HepG2 (cell line): ENCODE results near the gene KIAA1958. TPM values are rescaled to one million over a fixed set of nuclear protein-coding genes. Genes with fewer than 3 reads are reported as not detected.

ENCODE experiments used
- ATAC-seq: fragments of 200-7000 bp; cut with Tn5 transposase; 3 replicates; pipeline ENCODE4 v1.9.1; 2020; ENCODE audit warnings: mild to moderate bottlenecking, moderate library complexity
- BruUV-seq: library from RNA; stranded (reverse); fragments of 400-500 nt; replicated peaks from 2 replicates; lab custom pipeline; 2021; lab: Mats Ljungman, UMichigan
- CTCF ChIA-PET: fragments of 300-600 bp; formaldehyde crosslinking; extraction: SDS; loops from one replicate; lab custom pipeline; 2021; ENCODE audit warnings: low total read pairs, inconsistent platforms, low intra/inter-chr PET ratio; lab: Yijun Ruan, JAX
- POLR2A ChIA-PET: fragments of 350-600 bp; sonication (Branson Sonifier 250); formaldehyde crosslinking; loops from one replicate; lab custom pipeline; 2020; ENCODE audit warnings: antibody characterized with exemption, inconsistent platforms; lab: Yijun Ruan, JAX
- DNase-seq: peaks from one replicate; pipeline ENCODE4 v3.0.0-alpha.2; 2015; ENCODE audit warnings: low spot score
- FAIRE-seq: peaks from 3 replicates; lab custom pipeline; 2011; peaks lifted over from hg19 to GRCh38; lab: Jason Lieb, UNC
- H2AFZ ChIP-seq: one replicate; pipeline ENCODE4 v1.6.1; 2011; ENCODE audit warnings: low read length, inconsistent platforms
- H3K27ac ChIP-seq: fragments of 300-600 bp; 3 replicates; pipeline ENCODE4 v1.8.0; 2011; ENCODE audit warnings: mixed run types, mild to moderate bottlenecking, mixed read lengths, low read length, inconsistent platforms; ENCODE audit not compliant: insufficient read depth; ENCODE audit errors: extremely low read length
- H3K27me3 ChIP-seq, 2 experiments: fragments of 200-600 bp in 1 of 2; 2 replicates in 1 of 2; 3 replicates in 1 of 2; pipeline versions ENCODE4 v1.6.0 to v1.8.0; 2011; ENCODE audit warnings: low read length in 2 of 2, mild to moderate bottlenecking in 2 of 2, moderate library complexity in 2 of 2, inconsistent platforms in 1 of 2; ENCODE audit not compliant: insufficient read depth in 2 of 2, control insufficient read depth in 1 of 2
- H3K36me3 ChIP-seq, 2 experiments: fragments of 200-600 bp in 1 of 2; replicated peaks in 1 of 2; 2 replicates in 1 of 2; 3 replicates in 1 of 2; pipeline versions ENCODE4 v1.5.1 to v1.8.0; 2011; ENCODE audit warnings: low read length in 2 of 2, inconsistent platforms in 1 of 2; ENCODE audit not compliant: insufficient read depth in 2 of 2, control insufficient read depth in 1 of 2
- H3K4me1 ChIP-seq: 2 replicates; pipeline ENCODE4 v1.5.1; 2012; ENCODE audit warnings: low read length, inconsistent platforms; ENCODE audit not compliant: insufficient read depth
- H3K4me2 ChIP-seq: 2 replicates; pipeline ENCODE4 v1.6.0; 2011; ENCODE audit warnings: low read depth, low read length, inconsistent platforms
- H3K4me3 ChIP-seq, 3 experiments: fragments of 200-600 bp in 1 of 3; sonication (generic), shearing (Covaris generic) in 1 of 3; replicated peaks in 1 of 3; 2 replicates each; pipeline ENCODE4 v1.5.1; 2011 to 2016; ENCODE audit warnings: low read length in 3 of 3, inconsistent platforms in 2 of 3, low read depth in 2 of 3, mild to moderate bottlenecking in 2 of 3, control low read depth in 1 of 3, mixed read lengths in 1 of 3; ENCODE audit not compliant: insufficient read depth in 1 of 3
- H3K79me2 ChIP-seq: one replicate; pipeline ENCODE4 v1.6.1; 2011; ENCODE audit warnings: low read length, inconsistent platforms; ENCODE audit not compliant: insufficient read depth
- H3K9ac ChIP-seq: 2 replicates; pipeline ENCODE4 v1.6.0; 2011; ENCODE audit warnings: mild to moderate bottlenecking, low read depth, low read length, inconsistent platforms; ENCODE audit not compliant: insufficient read depth
- H3K9me3 ChIP-seq: 2 replicates; pipeline ENCODE4 v1.5.1; 2012; ENCODE audit warnings: mild to moderate bottlenecking, low read length
- H4K20me1 ChIP-seq: 2 replicates; pipeline ENCODE4 v1.6.0; 2011; ENCODE audit warnings: inconsistent platforms, mild to moderate bottlenecking, low read length, moderate library complexity; ENCODE audit not compliant: insufficient read depth
- KMT2B ChIP-seq: IDR thresholded peaks from 2 replicates; pipeline ENCODE4 v1.6.1; 2016; ENCODE audit warnings: missing genetic modification reagents, missing compliant biosample characterization
- NBN ChIP-seq: fragments of 450-650 bp; conservative IDR thresholded peaks from 2 replicates; pipeline ENCODE4 v1.6.1; 2017
- NFKB2 ChIP-seq: sonication (generic); formaldehyde crosslinking; IDR thresholded peaks from 2 replicates; pipeline ENCODE4 v1.4.0; 2020; ENCODE audit warnings: missing genetic modification reagents, borderline replicate concordance
- PHF20 ChIP-seq: sonication (generic); formaldehyde crosslinking; IDR thresholded peaks from 2 replicates; pipeline ENCODE4 v1.5.0; 2020; ENCODE audit warnings: mild to moderate bottlenecking, missing genetic modification reagents
- RBAK ChIP-seq: sonication (generic); formaldehyde crosslinking; IDR thresholded peaks from 2 replicates; pipeline ENCODE4 v1.5.1; 2020; ENCODE audit warnings: mild to moderate bottlenecking, missing genetic modification reagents
- STAG1 ChIP-seq: sonication (generic); formaldehyde crosslinking; IDR thresholded peaks from 2 replicates; pipeline ENCODE4 v1.4.0; 2020; ENCODE audit warnings: missing genetic modification reagents
- ZFY ChIP-seq: sonication (generic); formaldehyde crosslinking; IDR thresholded peaks from 2 replicates; pipeline ENCODE4 v1.4.0; 2020; ENCODE audit warnings: missing genetic modification reagents
- ZNF124 ChIP-seq: sonication (generic); formaldehyde crosslinking; IDR thresholded peaks from 2 replicates; pipeline ENCODE4 v1.4.0; 2020; ENCODE audit warnings: missing genetic modification reagents
- ZNF432 ChIP-seq: sonication (generic); formaldehyde crosslinking; IDR thresholded peaks from 2 replicates; pipeline ENCODE4 v1.5.0; 2020; ENCODE audit warnings: missing genetic modification reagents, mild to moderate bottlenecking, borderline replicate concordance
- WGBS: methylation state at CpG from one replicate; pipeline ENCODE4 v1.1.6; 2017; ENCODE audit warnings: low lambda C conversion rate; 5-methylcytosine and 5-hydroxymethylcytosine counted together
- in situ Hi-C: cut with HindIII; loops from 2 replicates; pipeline ENCODE4 v1.10.0; 2017; ENCODE audit warnings: low pct_unique_long_range_greater_than_20kb; ENCODE audit not compliant: extremely low pct_ligation_motif_present
- intact Hi-C: fragments of 100-400 bp; cut with micrococcal nuclease; formaldehyde crosslinking; loops from one replicate; pipeline ENCODE4 v1.10.0; 2022; ENCODE audit not compliant: unreplicated experiment
- polyA plus RNA-seq, 8 experiments: library from polyadenylated mRNA; depleted of rRNA in 3 of 8; stranded (reverse) in 7 of 8; unstranded in 1 of 8; fragments of >200 nt; fragmentation: Illumina TruSeq in 4 of 8; extraction: Trizol in 4 of 8; gene quantifications; 2 replicates each; pipeline versions ENCODE4 v1.2.1 to v1.2.3, GENCODE V29; 2011 to 2016; ENCODE audit warnings: low read depth in 4 of 8, missing spikeins in 1 of 8, mixed read lengths in 1 of 8; ENCODE audit not compliant: insufficient read depth in 1 of 8
- total RNA-seq, 5 experiments: library from RNA; depleted of rRNA; stranded (reverse); fragments of >200 nt; fragmentation: Illumina TruSeq; extraction: Trizol; gene quantifications; 2 replicates each; pipeline ENCODE4 v1.2.3, GENCODE V29; 2016; ENCODE audit warnings: low read depth in 1 of 5
- TF ChIP-seq, protein P1 (sequence below): sonication (generic); formaldehyde crosslinking; IDR thresholded peaks from 2 replicates; pipeline ENCODE4 v1.4.0; 2020; ENCODE audit warnings: low read depth, mild to moderate bottlenecking, missing genetic modification reagents
- TF ChIP-seq, protein P2 (sequence below): sonication (generic); formaldehyde crosslinking; IDR thresholded peaks from 2 replicates; pipeline ENCODE4 v1.4.0; 2020; ENCODE audit warnings: missing genetic modification reagents, mild to moderate bottlenecking, borderline replicate concordance
- TF ChIP-seq, protein P3 (sequence below): sonication (generic); formaldehyde crosslinking; IDR thresholded peaks from 2 replicates; pipeline ENCODE4 v1.5.0; 2020; ENCODE audit warnings: missing genetic modification reagents, mild to moderate bottlenecking, borderline replicate concordance
- TF ChIP-seq, protein P4 (sequence below): sonication (generic); formaldehyde crosslinking; conservative IDR thresholded peaks from 2 replicates; pipeline ENCODE4 v1.8.0; 2022; ENCODE audit warnings: missing genetic modification reagents

The KIAA1958 gene
- total and polyA plus RNA-seq, 2 of the 13 experiments (the other 11 are each of a cell fraction or from before 2014, with no cell fraction given), result 8.5 to 10.3 TPM

DNA sequence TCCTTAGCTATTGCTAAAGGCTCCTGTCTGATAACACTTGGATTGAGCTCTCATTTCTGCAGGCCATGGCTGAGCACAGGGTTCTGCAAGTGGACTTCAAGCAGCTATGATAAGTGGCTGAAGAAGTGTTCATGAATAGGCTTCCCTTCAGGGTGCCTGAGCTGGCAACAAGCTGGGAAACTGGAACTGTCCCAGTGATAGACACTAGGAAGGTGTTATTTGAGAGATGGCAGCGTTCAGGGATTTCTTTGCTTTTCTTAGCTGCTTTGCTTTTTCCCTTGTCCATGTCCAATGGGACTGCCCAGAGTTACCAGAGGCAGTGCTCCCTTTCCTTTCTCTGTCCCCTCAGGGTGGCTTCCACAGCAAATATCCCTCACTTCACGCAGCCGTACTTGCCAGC, 155.5 kb downstream of the KIAA1958 start:
- CTCF ChIA-PET, result no interaction called here
- 95% methylated on average over 3 of the region's 3 CpGs for WGBS
- POLR2A ChIA-PET, result no interaction called here
- BruUV-seq, result no TSS peak
- DNase-seq, result no peak
- TF ChIP-seq, protein P1, sequence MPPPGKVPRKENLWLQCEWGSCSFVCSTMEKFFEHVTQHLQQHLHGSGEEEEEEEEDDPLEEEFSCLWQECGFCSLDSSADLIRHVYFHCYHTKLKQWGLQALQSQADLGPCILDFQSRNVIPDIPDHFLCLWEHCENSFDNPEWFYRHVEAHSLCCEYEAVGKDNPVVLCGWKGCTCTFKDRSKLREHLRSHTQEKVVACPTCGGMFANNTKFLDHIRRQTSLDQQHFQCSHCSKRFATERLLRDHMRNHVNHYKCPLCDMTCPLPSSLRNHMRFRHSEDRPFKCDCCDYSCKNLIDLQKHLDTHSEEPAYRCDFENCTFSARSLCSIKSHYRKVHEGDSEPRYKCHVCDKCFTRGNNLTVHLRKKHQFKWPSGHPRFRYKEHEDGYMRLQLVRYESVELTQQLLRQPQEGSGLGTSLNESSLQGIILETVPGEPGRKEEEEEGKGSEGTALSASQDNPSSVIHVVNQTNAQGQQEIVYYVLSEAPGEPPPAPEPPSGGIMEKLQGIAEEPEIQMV (CRISPR knock-in tag), result no peak
- no peak for TF ChIP-seq ZNF432 (CRISPR knock-in tag)
- H3K4me1 ChIP-seq, result no peaks in the 10 kb centered on the region
- no peaks in the 10 kb centered on the region for H4K20me1 ChIP-seq
- no peak overlapping the region for H3K27ac ChIP-seq
- H3K79me2 ChIP-seq, result no peaks in the 10 kb centered on the region
- peaks cover 5 to 15% of the 10 kb centered on the region in 2 experiments; a peak in 4 of 5 replicates for H3K36me3 ChIP-seq
- FAIRE-seq, result no peak
- ATAC-seq, result no peak
- H3K4me3 ChIP-seq, result no peak overlapping the region
- in situ Hi-C loops (no loop called here), intact Hi-C loops (no loop called here)
- no peak overlapping the region for H3K9ac ChIP-seq
- H2AFZ ChIP-seq, result no peak overlapping the region
- no peaks in the 10 kb centered on the region for H3K9me3 ChIP-seq
- no peaks in the 10 kb centered on the region for H3K27me3 ChIP-seq
- H3K4me2 ChIP-seq, result no peak overlapping the region

DNA sequence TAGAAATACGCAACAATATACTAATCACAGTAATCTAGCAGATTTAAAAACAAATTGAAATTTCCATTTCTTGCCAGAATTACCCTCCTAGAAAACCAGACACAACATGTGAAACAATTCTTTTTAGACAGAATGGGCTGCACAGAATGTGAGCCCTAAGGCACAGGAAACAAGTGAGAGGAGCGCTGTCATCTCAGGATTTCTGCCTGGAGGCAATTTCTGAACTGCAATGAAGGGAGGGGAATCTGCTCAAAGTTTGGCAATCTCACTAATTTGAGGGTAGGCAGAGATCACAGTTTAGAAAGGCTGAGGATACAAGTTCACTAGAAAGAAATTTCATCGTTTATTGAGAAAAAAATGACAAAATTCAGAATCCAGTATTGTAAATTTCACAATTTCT, 161.0 kb downstream of the KIAA1958 start:
- no peaks in the 10 kb centered on the region for H4K20me1 ChIP-seq
- no peaks in the 10 kb centered on the region for H3K4me1 ChIP-seq
- no TSS peak for BruUV-seq
- no peak overlapping the region for H3K4me2 ChIP-seq
- H3K27me3 ChIP-seq, result no peaks in the 10 kb centered on the region
- H3K36me3 ChIP-seq, result peaks cover 0 to 20% of the 10 kb centered on the region in 2 experiments; a peak in 3 of 5 replicates
- WGBS, result 96% methylated on average over 3 of the region's 3 CpGs
- H3K27ac ChIP-seq, result no peak overlapping the region
- H3K79me2 ChIP-seq, result no peaks in the 10 kb centered on the region
- no peak overlapping the region for H3K9ac ChIP-seq
- ChIA-PET CTCF (no interaction called here), POLR2A (no interaction called here)
- H3K4me3 ChIP-seq, result no peak overlapping the region
- ATAC-seq (no peak), DNase-seq (no peak), FAIRE-seq (no peak)
- in situ Hi-C loops (no loop called here), intact Hi-C loops (no loop called here)
- no peaks in the 10 kb centered on the region for H3K9me3 ChIP-seq
- H2AFZ ChIP-seq, result no peak overlapping the region
- TF ChIP-seq ZFY (CRISPR knock-in tag), result no peak
- no peak for TF ChIP-seq RBAK
- no peak for TF ChIP-seq KMT2B (CRISPR knock-in tag)
- TF ChIP-seq, protein P2, sequence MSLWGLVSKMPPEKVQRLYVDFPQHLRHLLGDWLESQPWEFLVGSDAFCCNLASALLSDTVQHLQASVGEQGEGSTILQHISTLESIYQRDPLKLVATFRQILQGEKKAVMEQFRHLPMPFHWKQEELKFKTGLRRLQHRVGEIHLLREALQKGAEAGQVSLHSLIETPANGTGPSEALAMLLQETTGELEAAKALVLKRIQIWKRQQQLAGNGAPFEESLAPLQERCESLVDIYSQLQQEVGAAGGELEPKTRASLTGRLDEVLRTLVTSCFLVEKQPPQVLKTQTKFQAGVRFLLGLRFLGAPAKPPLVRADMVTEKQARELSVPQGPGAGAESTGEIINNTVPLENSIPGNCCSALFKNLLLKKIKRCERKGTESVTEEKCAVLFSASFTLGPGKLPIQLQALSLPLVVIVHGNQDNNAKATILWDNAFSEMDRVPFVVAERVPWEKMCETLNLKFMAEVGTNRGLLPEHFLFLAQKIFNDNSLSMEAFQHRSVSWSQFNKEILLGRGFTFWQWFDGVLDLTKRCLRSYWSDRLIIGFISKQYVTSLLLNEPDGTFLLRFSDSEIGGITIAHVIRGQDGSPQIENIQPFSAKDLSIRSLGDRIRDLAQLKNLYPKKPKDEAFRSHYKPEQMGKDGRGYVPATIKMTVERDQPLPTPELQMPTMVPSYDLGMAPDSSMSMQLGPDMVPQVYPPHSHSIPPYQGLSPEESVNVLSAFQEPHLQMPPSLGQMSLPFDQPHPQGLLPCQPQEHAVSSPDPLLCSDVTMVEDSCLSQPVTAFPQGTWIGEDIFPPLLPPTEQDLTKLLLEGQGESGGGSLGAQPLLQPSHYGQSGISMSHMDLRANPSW, result no peak
- no peak for TF ChIP-seq ZNF124
- TF ChIP-seq, protein P3, sequence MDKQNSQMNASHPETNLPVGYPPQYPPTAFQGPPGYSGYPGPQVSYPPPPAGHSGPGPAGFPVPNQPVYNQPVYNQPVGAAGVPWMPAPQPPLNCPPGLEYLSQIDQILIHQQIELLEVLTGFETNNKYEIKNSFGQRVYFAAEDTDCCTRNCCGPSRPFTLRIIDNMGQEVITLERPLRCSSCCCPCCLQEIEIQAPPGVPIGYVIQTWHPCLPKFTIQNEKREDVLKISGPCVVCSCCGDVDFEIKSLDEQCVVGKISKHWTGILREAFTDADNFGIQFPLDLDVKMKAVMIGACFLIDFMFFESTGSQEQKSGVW (CRISPR knock-in tag), result no peak
- no peak for TF ChIP-seq NBN
- TF ChIP-seq STAG1 (CRISPR knock-in tag), result no peak
- no peak for TF ChIP-seq PHF20 (CRISPR knock-in tag)
- TF ChIP-seq, protein P4, sequence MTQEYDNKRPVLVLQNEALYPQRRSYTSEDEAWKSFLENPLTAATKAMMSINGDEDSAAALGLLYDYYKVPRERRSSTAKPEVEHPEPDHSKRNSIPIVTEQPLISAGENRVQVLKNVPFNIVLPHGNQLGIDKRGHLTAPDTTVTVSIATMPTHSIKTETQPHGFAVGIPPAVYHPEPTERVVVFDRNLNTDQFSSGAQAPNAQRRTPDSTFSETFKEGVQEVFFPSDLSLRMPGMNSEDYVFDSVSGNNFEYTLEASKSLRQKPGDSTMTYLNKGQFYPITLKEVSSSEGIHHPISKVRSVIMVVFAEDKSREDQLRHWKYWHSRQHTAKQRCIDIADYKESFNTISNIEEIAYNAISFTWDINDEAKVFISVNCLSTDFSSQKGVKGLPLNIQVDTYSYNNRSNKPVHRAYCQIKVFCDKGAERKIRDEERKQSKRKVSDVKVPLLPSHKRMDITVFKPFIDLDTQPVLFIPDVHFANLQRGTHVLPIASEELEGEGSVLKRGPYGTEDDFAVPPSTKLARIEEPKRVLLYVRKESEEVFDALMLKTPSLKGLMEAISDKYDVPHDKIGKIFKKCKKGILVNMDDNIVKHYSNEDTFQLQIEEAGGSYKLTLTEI (CRISPR knock-in tag), result no peak
- TF ChIP-seq NFKB2 (CRISPR knock-in tag), result no peak
